NCI-H128 (cell line): ENCODE measurements around the gene P2RX5.

Source experiments
- DNase-seq: peaks from one replicate; lab custom pipeline; 2025; ENCODE audit not compliant: unreplicated experiment; lab: John Stamatoyannopoulos, UW

Gene P2RX5

DNA sequence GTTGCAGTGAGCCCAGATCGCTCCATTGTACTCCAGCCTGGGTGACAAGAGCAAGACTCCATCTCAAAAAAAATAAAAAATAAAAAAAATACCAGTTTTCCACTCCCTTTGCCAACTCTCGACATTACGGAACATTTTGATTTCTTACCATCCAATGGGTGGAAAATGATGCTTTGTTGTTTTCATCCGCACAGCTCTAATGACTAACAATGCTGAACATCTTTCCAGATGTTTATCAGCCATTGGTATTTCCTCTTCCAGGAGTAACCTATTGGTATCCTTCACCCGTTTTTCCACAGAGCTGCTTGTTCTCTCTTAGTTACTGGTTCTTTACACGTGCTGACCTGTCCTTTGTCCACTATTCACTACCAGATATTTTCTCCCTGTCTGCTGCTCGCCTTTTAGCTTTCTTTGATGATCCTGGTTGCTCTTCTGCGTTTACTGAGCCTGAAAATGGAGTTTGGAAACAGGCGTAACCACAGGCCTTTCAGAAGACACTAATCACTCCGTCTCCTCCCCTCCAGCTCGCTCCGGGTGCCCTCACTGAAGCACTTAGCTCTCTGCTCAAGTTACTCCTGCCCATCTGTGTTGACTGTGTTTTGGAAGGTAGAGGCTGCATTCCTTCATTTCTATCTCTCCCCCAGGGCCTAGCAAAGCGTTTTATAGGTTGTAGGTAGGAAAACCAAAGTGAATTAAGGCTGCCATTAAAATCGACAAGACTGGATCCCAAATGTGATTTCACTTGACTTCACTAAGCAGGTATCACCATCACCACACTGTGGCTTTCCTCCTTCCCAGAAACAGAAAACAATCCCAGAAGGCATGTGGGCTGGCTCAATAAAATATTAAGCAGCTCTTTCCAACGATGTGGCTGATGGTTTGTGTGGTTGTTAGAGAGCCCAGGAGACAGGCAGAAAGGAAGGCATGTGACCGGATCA, 68.9 kb downstream of the P2RX5 start:
- DNase-seq, result no peak
